ENCODE results near the gene PIBF1. TPM values are rescaled to one million over a fixed set of nuclear protein-coding genes. Genes with fewer than 3 reads are reported as not detected.
"Not testable (repeated sequence)": the region's sequence is repeated elsewhere in the genome, so short reads cannot be mapped to it uniquely, and the experiment has no call there.

Gene PIBF1
- total and polyA plus RNA-seq, 7 experiments from 2014 or later = 20.4 to 40.1 (median 29.1) TPM

DNA sequence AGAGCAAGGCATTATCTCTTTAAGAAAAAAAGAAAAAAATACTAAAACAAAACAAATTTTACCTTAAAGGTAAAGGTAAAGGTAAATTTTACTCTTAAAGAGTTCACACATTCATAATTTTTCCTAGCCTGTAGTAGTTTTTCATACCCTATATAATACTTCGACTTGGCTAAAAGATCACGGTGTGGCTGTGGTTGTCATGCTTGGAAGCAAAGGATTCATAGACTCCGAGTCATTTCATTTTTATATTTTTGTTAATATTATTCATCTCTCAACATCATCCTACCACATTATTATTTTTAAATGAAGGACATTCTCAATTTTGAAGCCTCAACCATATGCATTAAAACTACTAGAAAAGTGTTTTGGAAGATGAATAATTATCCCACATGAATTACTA is 52.7 kb downstream of the PIBF1 start:
- H3K36me3 Mint-ChIP-seq = peaks cover 13 to 47% (median 34%) of the 10 kb centered on the region in 5 donors
- Histone ChIP-seq H3K4me3 (ENCODE audit: low read length) (no peak overlapping the region), H3K27me3 (ENCODE audit: control insufficient read depth in 2 of 2, insufficient read depth in 2 of 2, low read length in 2 of 2) (no peaks in the 10 kb centered on the region), H3K36me3 (ENCODE audit: control insufficient read depth in 2 of 3, insufficient read depth in 3 of 3, low read length in 3 of 3) (peaks cover 0 to 20% (median 0%) of the 10 kb centered on the region in 3 experiments), H3K4me1 (ENCODE audit: control insufficient read depth in 2 of 2, insufficient read depth in 2 of 2, low read length in 2 of 2) (no peaks in the 10 kb centered on the region), H3K27ac (ENCODE audit: low read depth, low read length) (no peak overlapping the region), H3K9me3 (ENCODE audit: control insufficient read depth in 2 of 3, low read length in 3 of 3) (no peaks in the 10 kb centered on the region)
- H3K27ac Mint-ChIP-seq = no peak overlapping the region
- intact Hi-C loops (cut with micrococcal nuclease) = no loop called here
- CTCF ChIA-PET = no interaction called here
- peaks cover 12 to 36% (median 31%) of the 10 kb centered on the region in 7 donors for H3K4me1 Mint-ChIP-seq
- DNase-seq (no peak), ATAC-seq (no peak)
- H3K9me3 Mint-ChIP-seq = peaks cover 0 to 1% (median 0%) of the 10 kb centered on the region in 11 donors
- no peaks in the 10 kb centered on the region for H3K27me3 Mint-ChIP-seq
- no peak overlapping the region for H3K4me3 Mint-ChIP-seq
- POLR2A ChIA-PET = no interaction called here

DNA sequence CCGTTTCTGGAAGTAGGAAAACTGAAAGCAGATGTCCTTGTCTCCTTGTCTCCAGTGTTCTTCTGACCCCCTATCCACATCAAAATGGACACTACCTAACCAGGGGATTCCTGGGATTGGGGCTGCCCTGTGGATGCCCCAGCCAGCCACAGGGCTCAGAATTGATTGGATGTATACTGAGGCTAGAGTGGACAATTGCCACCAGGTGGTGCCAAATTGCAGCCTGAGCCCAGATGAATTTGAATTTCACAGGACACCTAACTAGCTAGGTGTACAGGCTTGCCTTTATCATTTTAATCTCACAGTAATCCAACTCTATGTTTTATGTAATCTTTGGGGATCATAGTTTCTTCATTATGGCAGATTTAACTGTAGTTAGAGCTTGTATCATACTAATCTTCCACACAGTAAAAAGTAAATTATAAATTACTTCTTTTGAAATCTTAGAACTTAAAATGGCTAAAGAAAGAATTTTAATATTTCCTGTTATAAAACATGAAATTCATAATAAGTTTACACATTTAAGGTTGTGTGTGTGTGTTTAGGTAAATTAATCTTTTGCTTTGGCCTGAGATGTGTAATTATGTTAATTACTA is 58.0 kb downstream of the PIBF1 start:
- Histone ChIP-seq H3K27me3 (ENCODE audit: control insufficient read depth in 2 of 2, insufficient read depth in 2 of 2, low read length in 2 of 2) (no peaks in the 10 kb centered on the region), H3K36me3 (ENCODE audit: control insufficient read depth in 2 of 3, insufficient read depth in 3 of 3, low read length in 3 of 3) (peaks cover 0 to 11% (median 0%) of the 10 kb centered on the region in 3 experiments), H3K27ac (ENCODE audit: low read depth, low read length) (no peak overlapping the region), H3K9me3 (ENCODE audit: control insufficient read depth in 2 of 3, low read length in 3 of 3) (no peaks in the 10 kb centered on the region), H3K4me3 (ENCODE audit: low read length) (no peak overlapping the region), H3K4me1 (ENCODE audit: control insufficient read depth in 2 of 2, insufficient read depth in 2 of 2, low read length in 2 of 2) (no peaks in the 10 kb centered on the region)
- ATAC-seq = peak; percentile 71
- Mint-ChIP-seq H3K27me3 (no peaks in the 10 kb centered on the region), H3K4me1 (peaks cover 0 to 5% (median 0%) of the 10 kb centered on the region in 7 donors), H3K27ac (no peak overlapping the region), H3K9me3 (peaks cover 0 to 3% (median 0%) of the 10 kb centered on the region in 11 donors), H3K4me3 (no peak overlapping the region), H3K36me3 (peaks cover 5 to 38% (median 16%) of the 10 kb centered on the region in 5 donors)
- intact Hi-C loops (cut with micrococcal nuclease) = loop anchor here (1.0 kb wide), 2 partner anchors 577 to 868 kb away; no protein-coding TSS in a partner anchor
- CTCF ChIA-PET = interaction anchor here (0.6 to 1.8 kb wide), 4 partner anchors 16 to 871 kb away, joined by 3 to 4 read pairs (median 3); no protein-coding TSS in a partner anchor
- POLR2A ChIA-PET = no interaction called here
- DNase-seq = peak in 7 of 9 donors; percentile 3 to 42 (median 24)

DNA sequence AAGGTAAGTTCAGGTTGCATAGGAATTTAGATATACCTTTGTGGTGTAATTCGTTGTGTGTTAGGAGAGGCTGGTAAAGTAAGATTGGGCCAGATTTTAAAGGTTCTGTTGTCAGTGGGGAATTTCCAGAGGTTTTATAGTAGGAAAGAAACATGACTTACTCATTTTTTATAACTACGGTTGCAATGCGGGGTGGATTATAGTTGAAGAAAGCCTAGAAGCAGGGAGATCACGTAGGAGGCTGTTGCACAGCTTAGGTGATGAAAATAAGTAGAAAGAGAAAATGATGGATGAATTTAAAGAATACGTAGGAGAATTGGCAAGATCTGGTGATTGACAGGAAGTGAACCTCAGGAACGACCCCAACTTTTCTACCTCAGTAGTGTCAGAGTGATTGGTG is 61.1 kb downstream of the PIBF1 start:
- H3K27ac Mint-ChIP-seq = peak overlapping the region in 1 of 9 donors; percentile 4
- H3K27ac ChIP-seq (ENCODE audit: low read depth, low read length) = no peak overlapping the region
- DNase-seq (no peak), ATAC-seq (no peak)
- peaks cover 25 to 62% (median 40%) of the 10 kb centered on the region in 5 donors for H3K36me3 Mint-ChIP-seq
- POLR2A ChIA-PET = no interaction called here
- H3K9me3 ChIP-seq (ENCODE audit: control insufficient read depth in 2 of 3, low read length in 3 of 3) = no peaks in the 10 kb centered on the region
- no peaks in the 10 kb centered on the region for H3K27me3 ChIP-seq (ENCODE audit: control insufficient read depth in 2 of 2, insufficient read depth in 2 of 2, low read length in 2 of 2)
- intact Hi-C loops (cut with micrococcal nuclease) = no loop called here
- peaks cover 0 to 7% (median 5%) of the 10 kb centered on the region in 7 donors for H3K4me1 Mint-ChIP-seq
- no peaks in the 10 kb centered on the region for H3K27me3 Mint-ChIP-seq
- H3K4me3 Mint-ChIP-seq = no peak overlapping the region
- CTCF ChIA-PET = no interaction called here
- no peak overlapping the region for H3K4me3 ChIP-seq (ENCODE audit: low read length)
- peaks cover 0 to 11% (median 0%) of the 10 kb centered on the region in 3 experiments for H3K36me3 ChIP-seq (ENCODE audit: control insufficient read depth in 2 of 3, insufficient read depth in 3 of 3, low read length in 3 of 3)
- no peaks in the 10 kb centered on the region for H3K4me1 ChIP-seq (ENCODE audit: control insufficient read depth in 2 of 2, insufficient read depth in 2 of 2, low read length in 2 of 2)
- H3K9me3 Mint-ChIP-seq = peaks cover 0 to 6% (median 0%) of the 10 kb centered on the region in 11 donors

DNA sequence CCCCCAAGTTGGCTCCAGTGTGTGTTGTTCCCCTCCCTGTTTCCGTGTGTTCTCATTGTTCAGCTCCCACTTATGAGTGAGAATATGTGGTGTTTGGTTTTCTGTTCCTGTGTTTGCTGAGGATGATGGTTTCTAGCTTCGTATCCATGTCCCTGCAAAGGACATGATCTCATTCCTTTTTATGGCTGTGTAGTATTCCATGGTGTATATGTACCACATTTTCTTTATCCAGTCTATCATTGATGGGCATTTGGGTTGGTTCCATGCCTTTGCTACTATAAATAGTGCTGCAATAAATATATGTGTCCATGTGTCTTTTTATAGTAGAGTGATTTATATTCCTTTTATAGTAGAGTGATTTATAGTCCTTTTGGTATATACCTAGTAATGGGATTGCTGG is 63.2 kb downstream of the PIBF1 start:
- intact Hi-C loops (cut with micrococcal nuclease); H3K9me3 Mint-ChIP-seq; CTCF ChIA-PET; H3K27ac Mint-ChIP-seq; DNase-seq; H3K27ac ChIP-seq (ENCODE audit: low read depth, low read length); H3K4me3 ChIP-seq (ENCODE audit: low read length); POLR2A ChIA-PET; H3K27me3 Mint-ChIP-seq; H3K4me1 Mint-ChIP-seq; H3K9me3 ChIP-seq (ENCODE audit: control insufficient read depth in 2 of 3, low read length in 3 of 3); ATAC-seq; H3K4me3 Mint-ChIP-seq; H3K4me1 ChIP-seq (ENCODE audit: control insufficient read depth in 2 of 2, insufficient read depth in 2 of 2, low read length in 2 of 2); H3K27me3 ChIP-seq (ENCODE audit: control insufficient read depth in 2 of 2, insufficient read depth in 2 of 2, low read length in 2 of 2): not testable (repeated sequence)
- H3K36me3 Mint-ChIP-seq = peaks cover 27 to 71% (median 42%) of the 10 kb centered on the region in 5 donors
- peaks cover 0 to 14% (median 0%) of the 10 kb centered on the region in 3 experiments for H3K36me3 ChIP-seq (ENCODE audit: control insufficient read depth in 2 of 3, insufficient read depth in 3 of 3, low read length in 3 of 3)

DNA sequence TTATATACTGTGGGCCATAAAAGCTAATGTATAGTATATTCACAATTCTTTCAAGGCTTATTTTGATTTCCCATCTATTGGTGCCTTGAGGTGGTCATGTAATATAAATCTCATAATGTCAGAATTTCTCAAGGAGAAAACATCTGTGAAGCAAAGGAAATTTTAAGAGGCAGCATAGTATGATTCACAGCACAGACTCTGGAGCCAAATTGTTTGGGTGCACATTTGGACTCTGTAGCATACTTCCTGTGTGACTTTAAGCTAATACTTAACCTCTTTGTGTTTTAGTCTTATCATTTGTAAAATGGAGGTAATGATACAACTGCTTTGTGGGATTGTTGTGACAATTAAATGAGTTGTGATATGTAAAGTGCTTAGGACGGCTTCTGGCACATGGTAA is 67.6 kb downstream of the PIBF1 start:
- no peaks in the 10 kb centered on the region for H3K9me3 ChIP-seq (ENCODE audit: control insufficient read depth in 2 of 3, low read length in 3 of 3)
- no peak overlapping the region for H3K4me3 ChIP-seq (ENCODE audit: low read length)
- H3K27me3 Mint-ChIP-seq = no peaks in the 10 kb centered on the region
- POLR2A ChIA-PET = no interaction called here
- peaks cover 0 to 26% (median 7%) of the 10 kb centered on the region in 3 experiments for H3K36me3 ChIP-seq (ENCODE audit: control insufficient read depth in 2 of 3, insufficient read depth in 3 of 3, low read length in 3 of 3)
- H3K4me1 ChIP-seq (ENCODE audit: control insufficient read depth in 2 of 2, insufficient read depth in 2 of 2, low read length in 2 of 2) = no peaks in the 10 kb centered on the region
- intact Hi-C loops (cut with micrococcal nuclease) = no loop called here
- ATAC-seq (no peak), DNase-seq (no peak)
- no peak overlapping the region for H3K27ac ChIP-seq (ENCODE audit: low read depth, low read length)
- H3K36me3 Mint-ChIP-seq = peaks cover 28 to 75% (median 42%) of the 10 kb centered on the region in 5 donors
- peaks cover 0 to 7% (median 3%) of the 10 kb centered on the region in 7 donors for H3K4me1 Mint-ChIP-seq
- peaks cover 0 to 3% (median 0%) of the 10 kb centered on the region in 11 donors for H3K9me3 Mint-ChIP-seq
- CTCF ChIA-PET = no interaction called here
- H3K27me3 ChIP-seq (ENCODE audit: control insufficient read depth in 2 of 2, insufficient read depth in 2 of 2, low read length in 2 of 2) = no peaks in the 10 kb centered on the region
- H3K27ac Mint-ChIP-seq = no peak overlapping the region
- H3K4me3 Mint-ChIP-seq = no peak overlapping the region

DNA sequence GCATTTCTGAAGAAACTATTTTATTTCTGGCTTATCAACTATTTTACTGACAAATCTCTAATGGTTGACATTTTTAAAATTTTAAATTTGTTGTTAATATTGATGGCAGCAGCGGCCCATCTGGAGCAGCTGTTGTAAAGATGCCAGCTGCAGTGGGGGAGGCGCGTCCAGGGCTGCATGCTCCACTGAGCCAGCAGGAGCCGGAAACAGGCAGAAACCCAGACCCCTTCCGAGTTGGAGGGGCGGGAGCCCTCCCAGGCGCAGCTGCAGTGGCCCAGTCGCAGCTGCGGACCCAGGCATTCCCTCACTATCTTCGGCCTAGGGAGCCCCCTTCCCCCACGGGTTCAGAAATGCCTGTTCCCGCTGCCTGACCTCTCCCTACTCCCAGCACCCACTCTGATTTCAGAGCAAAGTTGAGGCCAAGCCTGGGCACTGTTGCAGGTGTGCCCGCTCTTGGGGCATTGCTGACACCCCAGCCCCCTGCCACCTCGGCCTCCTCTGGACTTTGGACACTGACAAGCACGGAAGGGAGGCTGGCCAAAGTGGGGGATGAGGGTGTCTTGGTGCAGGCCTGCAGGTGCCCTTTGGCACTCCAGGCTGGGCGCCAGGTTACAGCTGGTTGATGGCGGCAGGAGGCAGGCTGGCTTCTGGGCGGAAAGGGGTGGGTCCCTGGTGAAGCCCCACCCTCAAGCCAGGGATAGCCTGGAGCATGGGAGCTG is 69.2 kb downstream of the PIBF1 start:
- Mint-ChIP-seq H3K4me3 (no peak overlapping the region), H3K27me3 (no peaks in the 10 kb centered on the region), H3K9me3 (no peaks in the 10 kb centered on the region), H3K36me3 (peaks cover 15 to 70% (median 37%) of the 10 kb centered on the region in 5 donors), H3K4me1 (peaks cover 0 to 5% (median 1%) of the 10 kb centered on the region in 7 donors), H3K27ac (no peak overlapping the region)
- Histone ChIP-seq H3K4me1 (ENCODE audit: control insufficient read depth in 2 of 2, insufficient read depth in 2 of 2, low read length in 2 of 2) (no peaks in the 10 kb centered on the region), H3K27ac (ENCODE audit: low read depth, low read length) (no peak overlapping the region), H3K4me3 (ENCODE audit: low read length) (no peak overlapping the region), H3K36me3 (ENCODE audit: control insufficient read depth in 2 of 3, insufficient read depth in 3 of 3, low read length in 3 of 3) (peaks cover 0 to 20% (median 7%) of the 10 kb centered on the region in 3 experiments), H3K27me3 (ENCODE audit: control insufficient read depth in 2 of 2, insufficient read depth in 2 of 2, low read length in 2 of 2) (no peaks in the 10 kb centered on the region), H3K9me3 (ENCODE audit: control insufficient read depth in 2 of 3, low read length in 3 of 3) (no peaks in the 10 kb centered on the region)
- no peak for DNase-seq
- CTCF ChIA-PET = no interaction called here
- intact Hi-C loops (cut with micrococcal nuclease) = no loop called here
- POLR2A ChIA-PET = no interaction called here
- no peak for ATAC-seq
